Measurements from ENCODE around the gene UST. TPM values are rescaled to one million over a fixed set of nuclear protein-coding genes. Genes with fewer than 3 reads are reported as not detected.

Gene UST
- total and polyA plus RNA-seq, 9 of the 15 experiments (the other 6 are each of a cell fraction or from before 2014, with no cell fraction given) = 0.04 to 0.10 TPM; not detected in 7

DNA sequence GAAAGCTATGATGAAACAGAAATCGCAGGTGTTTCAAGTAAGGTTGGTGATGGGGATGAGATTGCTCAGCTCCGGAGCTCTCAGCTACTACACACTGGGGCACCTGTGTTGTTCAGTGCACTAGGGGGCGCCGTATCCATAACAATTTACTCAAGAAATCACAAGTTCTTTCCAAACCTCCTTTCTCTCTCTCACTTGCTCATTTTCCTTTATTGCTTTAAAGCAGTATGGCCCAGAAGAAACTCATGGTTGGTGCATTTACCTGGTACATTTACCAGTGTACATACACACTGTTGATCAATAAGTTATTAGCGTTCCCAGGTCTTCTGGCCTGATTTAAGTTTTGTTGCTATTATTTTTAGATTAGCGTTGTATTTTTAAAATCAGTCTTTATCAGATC lies 335.5 kb downstream of the UST start (continued):
- TF ChIP-seq, protein P1, sequence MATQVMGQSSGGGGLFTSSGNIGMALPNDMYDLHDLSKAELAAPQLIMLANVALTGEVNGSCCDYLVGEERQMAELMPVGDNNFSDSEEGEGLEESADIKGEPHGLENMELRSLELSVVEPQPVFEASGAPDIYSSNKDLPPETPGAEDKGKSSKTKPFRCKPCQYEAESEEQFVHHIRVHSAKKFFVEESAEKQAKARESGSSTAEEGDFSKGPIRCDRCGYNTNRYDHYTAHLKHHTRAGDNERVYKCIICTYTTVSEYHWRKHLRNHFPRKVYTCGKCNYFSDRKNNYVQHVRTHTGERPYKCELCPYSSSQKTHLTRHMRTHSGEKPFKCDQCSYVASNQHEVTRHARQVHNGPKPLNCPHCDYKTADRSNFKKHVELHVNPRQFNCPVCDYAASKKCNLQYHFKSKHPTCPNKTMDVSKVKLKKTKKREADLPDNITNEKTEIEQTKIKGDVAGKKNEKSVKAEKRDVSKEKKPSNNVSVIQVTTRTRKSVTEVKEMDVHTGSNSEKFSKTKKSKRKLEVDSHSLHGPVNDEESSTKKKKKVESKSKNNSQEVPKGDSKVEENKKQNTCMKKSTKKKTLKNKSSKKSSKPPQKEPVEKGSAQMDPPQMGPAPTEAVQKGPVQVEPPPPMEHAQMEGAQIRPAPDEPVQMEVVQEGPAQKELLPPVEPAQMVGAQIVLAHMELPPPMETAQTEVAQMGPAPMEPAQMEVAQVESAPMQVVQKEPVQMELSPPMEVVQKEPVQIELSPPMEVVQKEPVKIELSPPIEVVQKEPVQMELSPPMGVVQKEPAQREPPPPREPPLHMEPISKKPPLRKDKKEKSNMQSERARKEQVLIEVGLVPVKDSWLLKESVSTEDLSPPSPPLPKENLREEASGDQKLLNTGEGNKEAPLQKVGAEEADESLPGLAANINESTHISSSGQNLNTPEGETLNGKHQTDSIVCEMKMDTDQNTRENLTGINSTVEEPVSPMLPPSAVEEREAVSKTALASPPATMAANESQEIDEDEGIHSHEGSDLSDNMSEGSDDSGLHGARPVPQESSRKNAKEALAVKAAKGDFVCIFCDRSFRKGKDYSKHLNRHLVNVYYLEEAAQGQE (IDR thresholded peaks at IDR 0.05; ENCODE audit: borderline replicate concordance) = peak; percentile 91
- TF ChIP-seq, protein P1 (CRISPR knock-in tag; IDR thresholded peaks at IDR 0.05; ENCODE audit: low read depth) = no peak
- TF ChIP-seq MYC (IDR thresholded peaks at IDR 0.05; ENCODE audit: low read depth, low read length) (0 out of 2 replicates have a peak, but pooled peaks have one; percentile 21), MYC (CRISPR knock-in tag; IDR thresholded peaks at IDR 0.05; ENCODE audit: borderline replicate concordance, low read depth) (no peak), TRIM28 (IDR thresholded peaks at IDR 0.05) (no peak), XRCC5 (IDR thresholded peaks at IDR 0.05; ENCODE audit: low read depth, low read length) (0 out of 2 replicates have a peak, but pooled peaks have one; percentile 37), FOXK2 (conservative IDR thresholded peaks at IDR 0.05 in 1 of 2, IDR thresholded peaks at IDR 0.05 in 1 of 2; ENCODE audit: low read depth in 2 of 2) (0 out of 4 replicates have a peak, but pooled peaks of 1 of the 2 experiments have one; percentile 44), ZKSCAN3 (CRISPR knock-in tag; IDR thresholded peaks at IDR 0.05) (no peak), ZNF217 (CRISPR knock-in tag; IDR thresholded peaks at IDR 0.05) (no peak), ARID2 (IDR thresholded peaks at IDR 0.05) (peak; percentile 95), ZNF764 (CRISPR knock-in tag; IDR thresholded peaks at IDR 0.05; ENCODE audit: low read depth) (no peak), HIVEP1 (CRISPR knock-in tag; IDR thresholded peaks at IDR 0.05) (0 out of 2 replicates have a peak, but pooled peaks have one; percentile 11), CTBP1 (IDR thresholded peaks at IDR 0.05; ENCODE audit: borderline replicate concordance) (peak; percentile 27; the same call in 1 of the 2 replicates), TOE1 (IDR thresholded peaks at IDR 0.05; ENCODE audit: borderline replicate concordance) (no peak), TOE1 (CRISPR knock-in tag; IDR thresholded peaks at IDR 0.05; ENCODE audit: borderline replicate concordance, low read depth) (no peak), NFATC3 (IDR thresholded peaks at IDR 0.05) (0 out of 2 replicates have a peak, but pooled peaks have one; percentile 55)
- TF ChIP-seq, protein P2, sequence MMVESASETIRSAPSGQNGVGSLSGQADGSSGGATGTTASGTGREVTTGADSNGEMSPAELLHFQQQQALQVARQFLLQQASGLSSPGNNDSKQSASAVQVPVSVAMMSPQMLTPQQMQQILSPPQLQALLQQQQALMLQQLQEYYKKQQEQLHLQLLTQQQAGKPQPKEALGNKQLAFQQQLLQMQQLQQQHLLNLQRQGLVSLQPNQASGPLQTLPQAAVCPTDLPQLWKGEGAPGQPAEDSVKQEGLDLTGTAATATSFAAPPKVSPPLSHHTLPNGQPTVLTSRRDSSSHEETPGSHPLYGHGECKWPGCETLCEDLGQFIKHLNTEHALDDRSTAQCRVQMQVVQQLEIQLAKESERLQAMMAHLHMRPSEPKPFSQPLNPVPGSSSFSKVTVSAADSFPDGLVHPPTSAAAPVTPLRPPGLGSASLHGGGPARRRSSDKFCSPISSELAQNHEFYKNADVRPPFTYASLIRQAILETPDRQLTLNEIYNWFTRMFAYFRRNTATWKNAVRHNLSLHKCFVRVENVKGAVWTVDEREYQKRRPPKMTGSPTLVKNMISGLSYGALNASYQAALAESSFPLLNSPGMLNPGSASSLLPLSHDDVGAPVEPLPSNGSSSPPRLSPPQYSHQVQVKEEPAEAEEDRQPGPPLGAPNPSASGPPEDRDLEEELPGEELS (CRISPR knock-in tag; IDR thresholded peaks at IDR 0.05; ENCODE audit: borderline replicate concordance) = no peak
- TF ChIP-seq, protein P3, sequence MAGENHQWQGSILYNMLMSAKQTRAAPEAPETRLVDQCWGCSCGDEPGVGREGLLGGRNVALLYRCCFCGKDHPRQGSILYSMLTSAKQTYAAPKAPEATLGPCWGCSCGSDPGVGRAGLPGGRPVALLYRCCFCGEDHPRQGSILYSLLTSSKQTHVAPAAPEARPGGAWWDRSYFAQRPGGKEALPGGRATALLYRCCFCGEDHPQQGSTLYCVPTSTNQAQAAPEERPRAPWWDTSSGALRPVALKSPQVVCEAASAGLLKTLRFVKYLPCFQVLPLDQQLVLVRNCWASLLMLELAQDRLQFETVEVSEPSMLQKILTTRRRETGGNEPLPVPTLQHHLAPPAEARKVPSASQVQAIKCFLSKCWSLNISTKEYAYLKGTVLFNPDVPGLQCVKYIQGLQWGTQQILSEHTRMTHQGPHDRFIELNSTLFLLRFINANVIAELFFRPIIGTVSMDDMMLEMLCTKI (IDR thresholded peaks at IDR 0.05; ENCODE audit: partially characterized antibody) = no peak
